ENCODE results near the gene NEK8.
"Not testable (repeated sequence)": the region's sequence is repeated elsewhere in the genome, so short reads cannot be mapped to it uniquely, and the experiment has no call there.

NEK8 gene

GRCh38 chr17:28726226-28726626 is 2.4 kb upstream of the NEK8 start, which contains the start of gene TLCD1:
TLCD1 (minus strand) TSS chr17:28726233; CDS start chr17:28726097, 136 bp downstream.
- no peak for FAIRE-seq

GRCh38 chr17:28726627-28727491 is 1.7 kb upstream of the NEK8 start:
- FAIRE-seq, result no peak

GRCh38 chr17:28729950-28730330 is 1.4 kb downstream of the NEK8 start:
- no peak for FAIRE-seq

- FAIRE-seq, result no peak
Observed at GRCh38 chr17:28733346-28733745, 4.8 kb downstream of the NEK8 start.

GRCh38 chr17:28734712-28735241 is 6.2 kb downstream of the NEK8 start:
- FAIRE-seq, result no peak

GRCh38 chr17:28735242-28735722 is 6.7 kb downstream of the NEK8 start:
- no peak for FAIRE-seq

- not testable (repeated sequence) for FAIRE-seq
Observed at GRCh38 chr17:28735913-28736769, 7.6 kb downstream of the NEK8 start.

GRCh38 chr17:28737316-28737715 is 8.7 kb downstream of the NEK8 start:
- FAIRE-seq, result no peak

- no peak for FAIRE-seq
Observed at GRCh38 chr17:28737770-28738679, 9.4 kb downstream of the NEK8 start.

- FAIRE-seq, result no peak
Observed at GRCh38 chr17:28738680-28739384, 10.2 kb downstream of the NEK8 start.

GRCh38 chr17:28740406-28741357 is 12.1 kb downstream of the NEK8 start:
- no peak for FAIRE-seq

- FAIRE-seq, result no peak
Observed at GRCh38 chr17:28741358-28742349, 13.1 kb downstream of the NEK8 start.

- no peak for FAIRE-seq
Observed at GRCh38 chr17:28743243-28744103, 14.9 kb downstream of the NEK8 start, which contains the start of gene TRAF4. TRAF4 (plus strand) TSS chr17:28744011; CDS start chr17:28744113, 102 bp downstream.

- no peak for FAIRE-seq
Observed at GRCh38 chr17:28744104-28744971, 15.8 kb downstream of the NEK8 start.

GRCh38 chr17:28744972-28745785 is 16.6 kb downstream of the NEK8 start:
- no peak for FAIRE-seq

Measured in islet of Langerhans (tissue), 1 donor.